PFSK-1 (cell line): ENCODE measurements around the gene SATB1.

Source experiments
- FOXP2 ChIP-seq: optimal IDR thresholded peaks from 2 replicates; pipeline ENCODE3; 2011; ENCODE audit warnings: borderline replicate concordance, control low read depth, inconsistent platforms; ENCODE audit not compliant: insufficient read depth; ENCODE audit errors: extremely low read length, extremely low read depth
- POLR2AphosphoS5 ChIP-seq: IDR thresholded peaks from 2 replicates; pipeline ENCODE4 v1.6.1; 2012; ENCODE audit warnings: low read depth, mild to moderate bottlenecking, control low read depth, low read length, moderate library complexity
- REST ChIP-seq, 2 experiments: IDR thresholded peaks; 2 replicates each; pipeline versions ENCODE4 v1.6.1 to v1.8.0; 2011 to 2012; ENCODE audit warnings: low read depth in 2 of 2, low read length in 2 of 2, control low read depth in 1 of 2, inconsistent platforms in 1 of 2, mild to moderate bottlenecking in 1 of 2, moderate library complexity in 1 of 2; ENCODE audit not compliant: insufficient read depth in 1 of 2
- SIN3A ChIP-seq: IDR thresholded peaks from 2 replicates; pipeline ENCODE4 v1.6.1; 2012; ENCODE audit warnings: mild to moderate bottlenecking, low read length, moderate library complexity, borderline replicate concordance; ENCODE audit not compliant: insufficient read depth
- TAF1 ChIP-seq: IDR thresholded peaks from 2 replicates; pipeline ENCODE4 v1.6.1; 2012; ENCODE audit warnings: low read length, control low read depth, borderline replicate concordance; ENCODE audit not compliant: insufficient read depth

The SATB1 gene

GRCh38 chr3:18454766-18455165 is 29.6 kb upstream of the SATB1 start:
- TF ChIP-seq FOXP2, result no peak

GRCh38 chr3:18447720-18448119 is 22.6 kb upstream of the SATB1 start:
- TF ChIP-seq SIN3A (no peak), TAF1 (no peak), POLR2AphosphoS5 (no peak), FOXP2 (no peak), REST (IDR thresholded peaks at IDR 0.05; ENCODE audit: insufficient read depth in 1 of 2, low read depth in 2 of 2, low read length in 2 of 2) (no peak)

GRCh38 chr3:18446149-18446825 is 21.1 kb upstream of the SATB1 start:
- TF ChIP-seq SIN3A (no peak), TAF1 (no peak), REST (IDR thresholded peaks at IDR 0.05; ENCODE audit: insufficient read depth in 1 of 2, low read depth in 2 of 2, low read length in 2 of 2) (no peak), POLR2AphosphoS5 (no peak), FOXP2 (no peak)

GRCh38 chr3:18445401-18446148 is 20.4 kb upstream of the SATB1 start:
- TF ChIP-seq POLR2AphosphoS5, result no peak
- TF ChIP-seq TAF1, result no peak
- no peak for TF ChIP-seq REST (IDR thresholded peaks at IDR 0.05; ENCODE audit: insufficient read depth in 1 of 2, low read depth in 2 of 2, low read length in 2 of 2)
- TF ChIP-seq SIN3A, result no peak

- TF ChIP-seq POLR2AphosphoS5 (no peak), FOXP2 (no peak), REST (IDR thresholded peaks at IDR 0.05; ENCODE audit: insufficient read depth in 1 of 2, low read depth in 2 of 2, low read length in 2 of 2) (no peak), SIN3A (no peak), TAF1 (no peak)
These were observed 19.7 kb upstream of the SATB1 start for GRCh38 chr3:18444595-18445400.
